Hematopoietic multipotent progenitor cell treated with erythropoietin and hydrocortisone succinate and interleukin-3 and kit ligand, for 15 days (in vitro differentiated cells): Measurements from ENCODE around the gene PASD1.

Experiments used
- DNase-seq: peaks from one replicate; pipeline ENCODE4 v3.0.0-alpha.2; 2015; ENCODE audit warnings: low spot score

PASD1 gene

GRCh38 chrX:151702026-151702714 is 138.7 kb downstream of the PASD1 start:
- DNase-seq = no peak

DNA sequence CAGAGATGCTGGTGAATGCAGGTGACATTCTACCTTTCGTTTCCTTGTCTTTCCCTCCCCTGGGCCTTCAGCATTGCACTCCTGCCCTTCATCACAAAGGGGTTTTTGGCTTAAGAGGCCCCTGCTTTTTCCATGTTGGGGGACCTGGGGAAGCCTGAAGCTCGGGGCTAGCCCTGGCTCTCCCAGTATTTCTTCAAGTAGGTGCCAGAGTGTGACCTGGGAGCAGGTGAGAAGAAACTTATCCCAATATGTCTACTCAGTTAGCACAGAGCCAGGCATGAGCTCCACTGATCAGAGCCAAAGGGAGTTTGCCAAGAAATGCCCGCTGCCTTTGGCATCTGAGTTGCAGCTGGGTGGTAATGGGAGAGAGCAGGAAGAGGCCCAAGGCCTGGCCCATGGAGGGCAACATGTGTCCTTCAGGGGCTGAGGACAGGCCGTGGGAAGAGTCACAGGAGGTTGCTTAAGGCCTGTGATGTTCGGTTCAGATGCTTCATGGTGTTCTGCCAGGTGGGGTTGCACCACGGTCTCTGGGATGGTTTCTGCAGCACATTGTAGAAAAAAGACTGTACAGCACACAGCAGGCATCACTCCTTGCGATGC is 139.4 kb downstream of the PASD1 start:
- DNase-seq = no peak

GRCh38 chrX:151703487-151703886 is 140.0 kb downstream of the PASD1 start:
- DNase-seq = no peak

DNA sequence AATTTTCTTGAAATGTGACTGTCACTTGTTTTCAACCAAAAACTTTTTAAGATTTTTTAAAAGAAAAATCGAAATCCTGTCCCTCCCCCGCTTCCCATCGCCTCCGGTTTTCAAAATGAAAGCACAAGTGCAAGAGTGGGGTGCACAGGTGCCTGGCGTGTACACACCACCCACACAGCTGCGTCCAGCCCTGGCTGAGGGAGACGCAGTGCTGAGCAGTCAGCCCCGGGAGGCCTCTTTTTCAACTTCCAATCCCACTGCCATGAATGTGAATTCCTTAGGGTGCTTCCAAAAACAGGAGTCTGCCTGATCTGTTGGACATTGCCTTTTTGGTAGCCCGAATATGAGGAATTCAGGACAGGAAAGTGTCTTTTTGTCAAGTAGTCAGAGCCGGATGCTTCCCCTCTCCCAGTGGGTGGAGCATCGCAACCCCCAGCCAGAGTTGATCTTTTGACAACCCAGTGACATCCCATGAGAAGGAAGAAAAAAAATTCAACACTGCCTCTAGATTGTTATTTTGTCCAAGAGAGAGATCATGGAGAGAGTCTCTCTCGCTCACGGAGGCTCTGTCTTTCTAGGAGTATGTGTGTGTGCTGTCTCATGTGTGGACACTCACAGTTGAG is 140.7 kb downstream of the PASD1 start:
- no peak for DNase-seq

DNA sequence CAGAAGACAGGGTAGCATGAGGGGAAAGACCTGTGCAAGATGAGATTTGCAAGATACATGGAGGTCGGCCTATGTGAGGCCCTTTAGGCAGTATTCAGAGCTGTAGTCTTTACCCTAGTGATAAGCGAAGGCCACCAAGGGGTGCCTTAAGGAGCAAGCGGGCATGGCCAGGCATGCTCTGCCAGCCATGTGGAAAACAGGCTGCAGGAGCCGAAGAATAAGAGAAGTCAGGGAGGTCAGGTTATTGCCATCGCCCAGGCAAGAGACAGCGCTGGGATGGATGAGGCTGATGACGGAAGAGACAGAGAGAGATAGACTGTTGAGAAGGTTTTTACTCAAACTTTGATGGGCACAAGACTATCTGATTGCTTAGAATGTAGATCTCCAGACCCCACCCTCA is 145.3 kb downstream of the PASD1 start:
- DNase-seq = no peak

DNA sequence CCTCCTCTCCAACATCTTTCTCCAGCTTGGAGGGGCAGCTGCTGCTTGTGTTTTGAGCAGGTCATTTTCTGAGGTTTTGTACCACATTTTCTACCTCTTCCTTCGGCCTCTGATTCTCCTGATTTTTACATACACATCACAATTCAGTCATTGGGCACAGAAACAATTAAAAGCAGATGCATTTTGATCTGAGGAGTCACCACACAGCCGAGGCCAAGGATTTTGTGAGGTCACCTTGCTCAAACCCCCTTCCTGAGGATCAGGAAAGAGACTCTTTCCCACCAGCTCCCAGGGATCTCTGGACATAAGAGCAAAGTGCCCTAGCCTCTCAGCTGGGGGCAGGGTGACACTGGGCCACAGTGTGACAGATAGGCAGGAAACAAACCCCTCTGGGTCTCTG is 147.0 kb downstream of the PASD1 start:
- DNase-seq = no peak

GRCh38 chrX:151711154-151711553 is 147.7 kb downstream of the PASD1 start:
- DNase-seq = no peak

GRCh38 chrX:151711787-151712186 is 148.3 kb downstream of the PASD1 start:
- no peak for DNase-seq

GRCh38 chrX:151712253-151712652 is 148.8 kb downstream of the PASD1 start:
- DNase-seq = no peak

DNA sequence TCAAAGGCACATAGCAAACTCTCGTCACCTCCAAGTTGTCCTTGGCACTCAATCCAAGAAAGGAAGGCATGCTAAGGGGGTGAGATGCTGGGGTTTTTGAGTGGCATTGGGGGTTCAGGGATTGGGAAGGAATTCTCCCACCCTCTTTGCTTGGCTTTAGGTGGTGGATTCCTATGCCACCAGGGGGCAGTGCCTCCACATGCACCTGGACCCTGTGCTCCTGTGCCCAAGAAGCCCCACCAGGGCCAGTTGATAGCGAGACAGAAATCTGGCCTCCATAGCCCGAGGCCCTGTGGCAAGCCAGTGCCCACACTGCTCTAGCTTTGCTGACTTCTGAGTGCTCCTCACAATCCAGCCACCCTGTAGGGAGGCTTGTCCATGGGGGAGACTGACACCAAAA is 150.4 kb downstream of the PASD1 start:
- no peak for DNase-seq

- no peak for DNase-seq
Observed at GRCh38 chrX:151714362-151714761, 150.9 kb downstream of the PASD1 start.

GRCh38 chrX:151715752-151716151 is 152.3 kb downstream of the PASD1 start, which contains the start of gene FATE1:
FATE1 (plus strand) TSS chrX:151716035; CDS start chrX:151716120, 85 bp downstream.
- DNase-seq = no peak

GRCh38 chrX:151722241-151722846 is 158.9 kb downstream of the PASD1 start:
- no peak for DNase-seq

DNA sequence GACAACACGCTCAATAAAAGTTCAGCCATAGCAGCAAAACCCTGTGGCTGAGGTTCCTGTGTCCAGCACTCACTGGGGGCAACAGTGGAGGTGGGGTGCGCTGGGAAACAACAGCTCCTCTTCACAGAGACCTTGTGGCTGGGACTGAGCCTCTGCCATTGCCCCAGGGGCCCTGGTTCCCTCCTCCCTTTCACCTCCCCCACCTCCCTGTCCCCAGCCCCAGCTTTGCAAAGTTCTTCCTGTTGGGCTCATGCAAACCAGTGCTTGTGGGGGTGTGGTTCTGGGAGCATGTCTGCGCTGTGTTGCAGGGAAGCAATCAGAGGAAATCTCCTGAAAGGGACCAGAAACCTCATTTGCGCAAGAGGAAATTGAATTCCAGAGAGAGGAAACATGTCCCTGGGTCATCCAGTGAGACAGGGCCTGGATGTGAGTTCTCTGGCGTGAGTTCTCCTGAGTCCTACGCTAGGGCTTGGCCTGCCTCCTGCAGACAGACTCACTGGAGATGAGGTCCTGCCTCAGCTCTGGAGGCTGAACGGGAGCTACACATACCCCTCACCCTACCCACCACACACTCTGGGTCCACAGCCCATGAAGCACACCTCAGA is 159.8 kb downstream of the PASD1 start:
- no peak for DNase-seq

- no peak for DNase-seq
Observed at GRCh38 chrX:151724563-151725337, 161.3 kb downstream of the PASD1 start.

DNA sequence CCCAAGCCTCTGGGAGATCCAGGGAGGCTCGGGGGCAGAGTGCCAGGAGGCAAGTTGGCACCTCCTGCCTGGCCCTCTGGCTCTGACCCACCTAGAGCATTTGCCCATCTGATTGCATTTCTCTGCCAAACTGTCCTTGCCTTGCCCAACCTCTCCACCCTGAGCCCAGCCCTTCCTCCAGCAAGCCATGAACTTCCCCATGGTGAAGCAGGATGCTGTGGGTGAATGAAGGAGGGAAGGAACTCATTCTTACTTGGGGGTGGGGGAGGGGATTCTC is 161.8 kb downstream of the PASD1 start:
- no peak for DNase-seq
